PFSK-1 (cell line): Measurements from ENCODE around the gene ADARB1.

Source experiments
- FOXP2 ChIP-seq: optimal IDR thresholded peaks from 2 replicates; pipeline ENCODE3; 2011; ENCODE audit warnings: borderline replicate concordance, control low read depth, inconsistent platforms; ENCODE audit not compliant: insufficient read depth; ENCODE audit errors: extremely low read length, extremely low read depth
- POLR2AphosphoS5 ChIP-seq: IDR thresholded peaks from 2 replicates; pipeline ENCODE4 v1.6.1; 2012; ENCODE audit warnings: low read depth, mild to moderate bottlenecking, control low read depth, low read length, moderate library complexity
- SIN3A ChIP-seq: IDR thresholded peaks from 2 replicates; pipeline ENCODE4 v1.6.1; 2012; ENCODE audit warnings: mild to moderate bottlenecking, low read length, moderate library complexity, borderline replicate concordance; ENCODE audit not compliant: insufficient read depth
- TAF1 ChIP-seq: IDR thresholded peaks from 2 replicates; pipeline ENCODE4 v1.6.1; 2012; ENCODE audit warnings: low read length, control low read depth, borderline replicate concordance; ENCODE audit not compliant: insufficient read depth

DNA sequence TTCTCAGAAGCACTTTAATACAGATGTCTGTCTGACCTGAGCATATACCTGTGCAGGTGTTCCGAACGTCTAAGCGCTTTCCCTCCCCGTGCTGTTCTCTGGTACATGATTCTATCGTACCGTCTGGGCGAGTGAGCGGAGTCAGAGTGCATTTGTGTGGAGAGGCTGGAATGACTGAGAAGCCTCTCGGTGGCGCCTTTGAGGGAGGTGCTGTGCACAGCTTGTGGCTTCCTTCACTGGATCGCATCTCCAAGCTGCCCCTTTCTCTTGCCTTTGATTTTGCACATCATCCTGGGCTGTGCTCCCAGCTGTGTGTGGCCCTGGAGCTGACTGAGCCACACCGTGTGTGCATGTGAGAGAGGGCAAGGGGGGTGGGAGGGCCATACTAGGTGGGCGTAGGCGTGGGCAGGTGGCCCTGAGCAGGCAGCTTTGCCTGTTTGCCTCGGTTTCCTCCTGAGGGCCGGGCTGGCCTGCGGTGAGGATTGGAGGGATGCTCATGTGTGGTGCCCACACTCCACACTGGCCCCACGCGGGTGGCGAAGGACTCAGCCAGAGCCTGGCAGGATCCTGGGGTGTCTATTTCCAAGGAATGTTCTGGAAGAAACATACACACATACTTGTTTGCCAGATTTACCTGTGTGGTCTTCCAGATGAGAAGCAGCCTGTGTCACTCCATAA, 105.3 kb downstream of the ADARB1 start:
- TF ChIP-seq SIN3A (no peak), POLR2AphosphoS5 (no peak), TAF1 (no peak), FOXP2 (no peak)
